Stomach (tissue), 9 donors: Measurements from ENCODE around the gene EEF2. TPM values are rescaled to one million over a fixed set of nuclear protein-coding genes. Genes with fewer than 3 reads are reported as not detected.

ENCODE experiments used
- DNase-seq, 2 donors: peaks; one replicate each; pipeline versions ENCODE4 v3.0.0 to v3.0.0-alpha.2; 2013 to 2019
- H3K27ac ChIP-seq, 5 donors: fragments of 200-600 bp in 4 of 5; sonication (generic) in 4 of 5; one replicate each; pipeline ENCODE4 v1.5.1; 2013 to 2019; ENCODE audit warnings: mild to moderate bottlenecking in 1 of 5, moderate library complexity in 1 of 5
- H3K27me3 ChIP-seq, 3 donors: fragments of 200-600 bp; sonication (generic); one replicate each; pipeline ENCODE4 v1.5.1; 2017 to 2019; ENCODE audit warnings: mixed run types in 1 of 3
- H3K36me3 ChIP-seq, 4 donors: fragments of 200-600 bp; sonication (generic); 1 replicate in 3 of 4; 2 replicates in 1 of 4; pipeline ENCODE4 v1.5.1; 2016 to 2019
- H3K4me1 ChIP-seq, 4 donors: fragments of 200-600 bp; sonication (generic); one replicate each; pipeline ENCODE4 v1.5.1; 2016 to 2019
- H3K4me3 ChIP-seq, 4 donors: fragments of 200-600 bp; sonication (generic) in 3 of 4; one replicate each; pipeline ENCODE4 v1.5.1; 2016 to 2019; ENCODE audit warnings: mild to moderate bottlenecking in 1 of 4
- H3K9me3 ChIP-seq, 4 donors: fragments of 200-600 bp; sonication (generic); one replicate each; pipeline ENCODE4 v1.5.1; 2016 to 2019
- EP300 ChIP-seq: sonication (generic); formaldehyde crosslinking; IDR thresholded peaks from one replicate; pipeline ENCODE4 v1.6.1; 2017; ENCODE audit warnings: antibody characterized with exemption
- POLR2A ChIP-seq, 4 donors: fragments of 450-650 bp; IDR thresholded peaks; one replicate each; pipeline ENCODE4 v1.6.1; 2016; ENCODE audit warnings: antibody characterized with exemption in 4 of 4, control low read depth in 2 of 4, mild to moderate bottlenecking in 1 of 4, moderate library complexity in 1 of 4
- POLR2AphosphoS5 ChIP-seq, 3 donors: sonication (generic); formaldehyde crosslinking; IDR thresholded peaks; one replicate each; pipeline ENCODE4 v1.6.1; 2016; ENCODE audit warnings: antibody characterized with exemption in 3 of 3
- WGBS, 5 donors: extraction: QIAGEN DNeasy Blood & Tissue Kit in 3 of 5; methylation state at CpG; one replicate each; pipeline versions ENCODE4 v1.1.5 to v1.1.7; 2013 to 2018; 5-methylcytosine and 5-hydroxymethylcytosine counted together
- intact Hi-C: fragments of 100-400 bp; cut with DNase I; formaldehyde crosslinking; loops from one replicate; pipeline ENCODE4 v1.15.1; 2023; ENCODE audit warnings: low total_unique reads
- polyA plus RNA-seq, 3 donors: library from polyadenylated mRNA; stranded (reverse); fragments of 200-250 nt; gene quantifications; one replicate each; pipeline ENCODE4 v1.2.3, GENCODE V29; 2013
- total RNA-seq, 5 donors: library from RNA; depleted of rRNA; stranded (reverse); fragments of >200 nt; gene quantifications; one replicate each; pipeline versions ENCODE4 v1.1.0 to v1.2.3, GENCODE V29; 2014 to 2016
- TF ChIP-seq, protein P1 (sequence below), 7 experiments: fragments of 450-650 bp in 4 of 7; fragments of 200-600 bp in 3 of 7; sonication (generic) in 3 of 7; IDR thresholded peaks; one replicate each; pipeline ENCODE4 v1.5.1; 2016 to 2019; ENCODE audit warnings: antibody characterized with exemption in 7 of 7, control low read depth in 2 of 7, mild to moderate bottlenecking in 1 of 7
- donor health status: healthy with polysubstance abuse.
- donor health status: Bipolar disorder and iron deficiency.
- donor health status: healthy.

Gene EEF2
- total and polyA plus RNA-seq, 8 donors, result 667 to 1,656 (median 1,276) TPM

DNA sequence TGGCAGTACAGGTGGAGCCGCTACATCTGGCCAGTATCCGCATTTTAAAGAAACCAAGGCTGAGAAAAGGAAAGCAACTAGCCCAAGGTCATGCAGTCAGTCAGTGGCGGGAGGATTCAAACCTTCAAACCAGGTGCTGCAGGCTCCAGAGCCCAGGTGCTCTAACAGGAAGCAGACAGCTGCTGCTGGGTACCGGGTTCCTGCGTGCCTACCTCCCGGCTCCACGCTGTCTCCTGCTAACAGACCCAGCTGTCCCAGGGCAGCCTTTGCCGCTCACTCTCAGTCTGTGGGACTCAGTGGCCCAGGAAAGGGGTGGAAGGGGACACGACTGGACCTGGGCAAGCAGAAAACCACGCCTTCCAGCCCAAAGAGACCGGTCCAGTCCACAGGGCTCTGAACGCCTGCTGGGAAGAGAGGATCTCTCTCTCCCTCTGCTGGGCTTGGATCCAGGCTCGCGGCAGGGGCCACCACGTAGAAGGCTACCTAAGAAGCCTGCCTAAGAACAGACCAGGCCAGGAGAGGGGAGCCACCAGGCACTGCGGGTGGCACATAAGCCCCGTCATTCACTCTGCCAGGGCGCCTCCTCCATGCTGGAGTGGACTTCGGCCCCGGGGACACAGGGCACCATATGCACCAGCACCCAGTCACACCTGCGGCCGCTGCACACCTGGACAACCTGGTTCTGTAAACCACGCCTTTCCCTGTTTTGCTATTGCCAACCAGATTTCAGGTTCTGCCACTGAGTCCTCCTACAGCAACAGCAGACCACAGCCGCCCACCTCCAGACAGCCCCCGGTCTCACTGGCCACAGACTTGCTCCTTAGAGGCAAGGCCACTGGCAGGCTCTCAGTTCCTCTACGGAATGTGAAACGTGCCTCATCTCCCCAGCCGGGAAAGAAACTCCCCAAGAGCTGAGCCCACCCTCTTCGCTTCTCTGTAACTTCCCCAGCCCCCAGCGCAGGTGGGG, 18.9 kb downstream of the EEF2 start:
- peak; percentile 76 to 90 for DNase-seq
- peak overlapping the region in 3 of 4 donors; percentile 22 to 26 (median 26) for H3K4me3 ChIP-seq
- H3K36me3 ChIP-seq, result peaks cover 63 to 71% (median 68%) of the 10 kb centered on the region in 4 donors
- H3K9me3 ChIP-seq, result no peaks in the 10 kb centered on the region
- TF ChIP-seq, protein P1, sequence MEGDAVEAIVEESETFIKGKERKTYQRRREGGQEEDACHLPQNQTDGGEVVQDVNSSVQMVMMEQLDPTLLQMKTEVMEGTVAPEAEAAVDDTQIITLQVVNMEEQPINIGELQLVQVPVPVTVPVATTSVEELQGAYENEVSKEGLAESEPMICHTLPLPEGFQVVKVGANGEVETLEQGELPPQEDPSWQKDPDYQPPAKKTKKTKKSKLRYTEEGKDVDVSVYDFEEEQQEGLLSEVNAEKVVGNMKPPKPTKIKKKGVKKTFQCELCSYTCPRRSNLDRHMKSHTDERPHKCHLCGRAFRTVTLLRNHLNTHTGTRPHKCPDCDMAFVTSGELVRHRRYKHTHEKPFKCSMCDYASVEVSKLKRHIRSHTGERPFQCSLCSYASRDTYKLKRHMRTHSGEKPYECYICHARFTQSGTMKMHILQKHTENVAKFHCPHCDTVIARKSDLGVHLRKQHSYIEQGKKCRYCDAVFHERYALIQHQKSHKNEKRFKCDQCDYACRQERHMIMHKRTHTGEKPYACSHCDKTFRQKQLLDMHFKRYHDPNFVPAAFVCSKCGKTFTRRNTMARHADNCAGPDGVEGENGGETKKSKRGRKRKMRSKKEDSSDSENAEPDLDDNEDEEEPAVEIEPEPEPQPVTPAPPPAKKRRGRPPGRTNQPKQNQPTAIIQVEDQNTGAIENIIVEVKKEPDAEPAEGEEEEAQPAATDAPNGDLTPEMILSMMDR (IDR thresholded peaks at IDR 0.05), result no peak
- TF ChIP-seq POLR2AphosphoS5 (IDR thresholded peaks at IDR 0.05), result peak; percentile 25 to 67 (median 38)
- peak overlapping the region; percentile 88 to 99 (median 98) for H3K27ac ChIP-seq
- H3K4me1 ChIP-seq, result peaks cover 55 to 66% (median 57%) of the 10 kb centered on the region in 4 donors
- intact Hi-C loops, result no loop called here
- WGBS, 5 donors, result 28 to 59% (median 42%) methylated on average over 22 to 30 of the region's 30 CpGs
- no peaks in the 10 kb centered on the region for H3K27me3 ChIP-seq

DNA sequence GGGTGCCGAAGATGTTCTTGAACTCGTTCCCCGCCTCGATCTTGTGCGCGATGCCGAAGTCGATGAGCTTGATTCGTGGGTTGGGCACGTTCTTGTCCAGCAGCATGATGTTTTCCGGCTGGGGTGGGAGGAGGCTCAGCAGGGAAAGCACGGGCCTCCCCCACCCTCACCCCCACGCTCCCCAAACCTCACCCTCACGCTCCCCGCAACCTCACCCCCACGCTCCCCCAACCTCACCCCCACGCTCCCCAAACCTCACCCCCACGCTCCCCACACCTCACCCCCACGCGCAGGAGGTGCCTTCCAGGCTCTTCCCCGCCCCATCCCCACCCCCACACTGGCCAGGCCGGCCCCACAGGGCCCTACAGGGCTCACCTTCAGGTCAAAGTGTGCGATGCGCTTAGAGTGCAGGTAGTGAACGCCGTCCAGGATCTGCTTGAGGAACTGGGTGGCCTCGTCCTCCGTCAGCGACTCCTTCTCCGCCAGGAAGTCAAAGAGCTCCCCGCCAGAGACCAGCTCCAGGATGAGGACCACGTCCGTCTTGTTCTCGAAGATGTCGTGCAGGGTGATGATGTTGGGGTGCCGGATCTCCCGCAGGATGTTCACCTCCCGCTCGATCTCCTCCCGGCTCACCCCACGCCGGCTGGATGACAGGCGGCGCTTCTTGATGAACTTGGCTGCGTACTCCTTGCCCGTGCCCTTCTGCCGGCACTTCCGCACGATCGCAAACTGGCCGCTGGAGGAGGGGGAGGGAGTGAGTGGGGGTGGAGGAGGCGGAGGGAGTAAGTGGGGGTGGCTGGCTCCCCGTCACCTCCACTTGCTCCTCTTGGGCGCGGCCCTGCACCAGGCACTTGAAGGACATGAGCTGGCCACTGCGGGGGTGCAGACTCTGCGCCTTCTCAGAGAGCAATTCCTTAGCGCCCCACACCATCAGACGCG, 20.7 kb downstream of the EEF2 start:
- WGBS, 5 donors, result 86 to 92% (median 90%) methylated on average over 40 to 60 of the region's 60 CpGs
- Histone ChIP-seq H3K9me3 (no peaks in the 10 kb centered on the region), H3K36me3 (peaks cover 81 to 89% (median 86%) of the 10 kb centered on the region in 4 donors), H3K4me1 (peaks cover 43 to 56% (median 49%) of the 10 kb centered on the region in 4 donors), H3K27me3 (no peaks in the 10 kb centered on the region), H3K27ac (peak overlapping the region in 3 of 5 donors; percentile 25 to 99 (median 98)), H3K4me3 (no peak overlapping the region)
- peak in 1 of 2 donors; percentile 13 for DNase-seq
- intact Hi-C loops, result no loop called here
- TF ChIP-seq POLR2AphosphoS5 (IDR thresholded peaks at IDR 0.05), result no peak
- TF ChIP-seq POLR2A (IDR thresholded peaks at IDR 0.05), result no peak

DNA sequence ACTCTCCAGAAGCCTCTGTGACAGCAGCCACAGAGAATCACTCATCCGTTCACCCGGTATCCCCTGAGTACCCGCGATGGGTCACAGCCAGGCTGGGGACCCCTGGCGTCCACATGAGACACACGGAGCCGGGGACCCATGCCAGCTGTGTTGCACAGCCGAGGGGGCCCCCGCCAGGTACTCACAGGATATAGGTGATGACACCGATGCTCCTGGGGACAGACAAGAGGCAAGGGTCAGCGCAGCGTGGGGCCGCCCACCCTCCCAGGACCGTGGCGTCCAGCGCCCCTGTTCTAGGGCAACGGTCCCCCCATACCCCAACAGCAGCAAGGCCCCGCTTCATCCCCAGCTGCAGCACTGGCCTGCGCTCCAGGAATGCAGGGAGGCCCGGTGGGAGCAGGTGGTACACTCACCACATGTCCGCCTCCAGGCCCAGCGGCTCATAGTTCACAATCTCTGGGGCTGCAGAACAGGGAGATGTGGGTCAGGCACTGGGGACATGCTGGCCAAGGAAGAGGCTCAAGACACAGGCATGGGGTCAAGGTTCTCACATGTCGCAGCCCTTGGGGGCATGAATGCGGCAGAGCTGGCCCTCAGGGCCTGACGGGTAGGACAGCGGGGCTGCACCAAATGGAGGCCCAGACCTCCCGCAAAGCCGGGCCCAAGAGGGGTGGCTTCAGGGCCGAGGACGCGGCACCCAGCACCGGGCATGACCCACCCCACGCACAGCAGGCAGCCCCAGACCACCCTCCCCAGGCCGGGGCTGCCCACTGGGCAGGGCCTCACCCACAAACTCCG, 21.6 kb downstream of the EEF2 start:
- WGBS, 5 donors, result 93 to 95% (median 93%) methylated on average over 20 to 35 of the region's 35 CpGs
- TF ChIP-seq EP300 (no peak), POLR2AphosphoS5 (IDR thresholded peaks at IDR 0.05) (no peak), POLR2A (IDR thresholded peaks at IDR 0.05) (no peak)
- TF ChIP-seq, protein P1 (IDR thresholded peaks at IDR 0.05), result no peak
- intact Hi-C loops, result no loop called here
- Histone ChIP-seq H3K9me3 (no peaks in the 10 kb centered on the region), H3K4me3 (no peak overlapping the region), H3K27ac (peak overlapping the region in 1 of 5 donors; percentile 99), H3K4me1 (peaks cover 35 to 48% (median 40%) of the 10 kb centered on the region in 4 donors), H3K36me3 (peaks cover 89 to 97% (median 95%) of the 10 kb centered on the region in 4 donors), H3K27me3 (no peaks in the 10 kb centered on the region)
- DNase-seq, result no peak

DNA sequence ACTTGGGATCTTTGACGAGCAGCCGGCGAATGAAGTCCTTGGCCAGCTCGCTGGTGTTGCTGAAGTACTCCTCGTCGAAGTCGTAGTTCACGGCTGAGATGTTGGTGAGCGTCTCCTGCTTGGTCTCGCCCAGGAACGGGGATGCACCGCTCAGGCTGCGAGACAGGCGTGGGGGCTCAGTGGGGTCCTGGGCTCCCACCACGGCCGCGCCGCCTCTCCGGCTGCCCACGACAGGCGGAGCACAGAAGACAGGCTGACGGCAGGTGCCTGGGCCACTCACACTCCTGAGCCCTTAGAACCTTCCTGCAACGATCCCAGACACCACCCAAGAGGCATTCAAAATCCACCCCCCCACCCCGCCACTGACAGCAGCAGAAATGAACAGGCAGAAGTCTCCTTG, 24.3 kb downstream of the EEF2 start:
- TF ChIP-seq POLR2AphosphoS5 (IDR thresholded peaks at IDR 0.05), result no peak
- TF ChIP-seq, protein P1 (IDR thresholded peaks at IDR 0.05), result no peak
- no peak for TF ChIP-seq EP300
- TF ChIP-seq POLR2A (IDR thresholded peaks at IDR 0.05), result no peak
- Histone ChIP-seq H3K27ac (no peak overlapping the region), H3K4me1 (peaks cover 8 to 21% (median 14%) of the 10 kb centered on the region in 4 donors), H3K36me3 (peaks cover 77 to 100% (median 99%) of the 10 kb centered on the region in 4 donors), H3K9me3 (no peaks in the 10 kb centered on the region), H3K4me3 (no peak overlapping the region), H3K27me3 (no peaks in the 10 kb centered on the region)
- intact Hi-C loops, result no loop called here
- DNase-seq, result no peak
- WGBS, 5 donors, result 94 to 98% (median 97%) methylated on average over 10 to 24 of the region's 24 CpGs
